ENCODE results near the gene NUDT14.

DNA sequence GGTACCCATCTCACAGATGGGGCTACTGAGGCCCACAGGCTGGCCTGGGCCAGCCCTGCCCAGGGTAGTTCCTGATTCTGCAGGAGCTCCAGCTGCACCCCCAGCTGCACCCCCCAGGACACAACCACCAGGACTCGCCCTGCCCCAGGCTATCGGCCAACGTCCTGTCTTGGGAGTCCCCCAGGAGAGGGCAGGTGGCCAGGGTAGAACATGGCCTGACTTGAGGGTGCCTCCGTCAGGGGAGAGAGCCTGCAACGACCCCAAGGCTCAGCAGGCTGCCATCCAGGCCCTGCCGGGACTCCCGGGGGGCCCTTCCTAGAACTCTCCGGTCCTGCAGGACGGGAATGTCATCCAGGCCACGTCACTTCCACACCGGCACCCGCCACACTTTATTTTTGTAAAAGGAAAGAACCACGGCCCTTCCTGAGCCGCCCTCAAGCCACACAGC lies 28.3 kb downstream of the NUDT14 start:
- no peak for TF ChIP-seq POLR2A (IDR thresholded peaks at IDR 0.05)
- TF ChIP-seq, protein P1, sequence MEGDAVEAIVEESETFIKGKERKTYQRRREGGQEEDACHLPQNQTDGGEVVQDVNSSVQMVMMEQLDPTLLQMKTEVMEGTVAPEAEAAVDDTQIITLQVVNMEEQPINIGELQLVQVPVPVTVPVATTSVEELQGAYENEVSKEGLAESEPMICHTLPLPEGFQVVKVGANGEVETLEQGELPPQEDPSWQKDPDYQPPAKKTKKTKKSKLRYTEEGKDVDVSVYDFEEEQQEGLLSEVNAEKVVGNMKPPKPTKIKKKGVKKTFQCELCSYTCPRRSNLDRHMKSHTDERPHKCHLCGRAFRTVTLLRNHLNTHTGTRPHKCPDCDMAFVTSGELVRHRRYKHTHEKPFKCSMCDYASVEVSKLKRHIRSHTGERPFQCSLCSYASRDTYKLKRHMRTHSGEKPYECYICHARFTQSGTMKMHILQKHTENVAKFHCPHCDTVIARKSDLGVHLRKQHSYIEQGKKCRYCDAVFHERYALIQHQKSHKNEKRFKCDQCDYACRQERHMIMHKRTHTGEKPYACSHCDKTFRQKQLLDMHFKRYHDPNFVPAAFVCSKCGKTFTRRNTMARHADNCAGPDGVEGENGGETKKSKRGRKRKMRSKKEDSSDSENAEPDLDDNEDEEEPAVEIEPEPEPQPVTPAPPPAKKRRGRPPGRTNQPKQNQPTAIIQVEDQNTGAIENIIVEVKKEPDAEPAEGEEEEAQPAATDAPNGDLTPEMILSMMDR (IDR thresholded peaks at IDR 0.05): no peak

Measured in tibial nerve (tissue), 3 donors.